Transverse colon (tissue), 4 donors: ENCODE data around the gene TUBB3. TPM values are rescaled to one million over a fixed set of nuclear protein-coding genes. Genes with fewer than 3 reads are reported as not detected.

Source experiments
- DNase-seq: peaks from one replicate; pipeline ENCODE4 v3.0.0-alpha.2; 2019
- H3K27ac ChIP-seq, 4 donors: fragments of 200-600 bp; sonication (generic); 2 replicates each; pipeline ENCODE4 v1.5.1; 2016 to 2018; ENCODE audit warnings: inconsistent platforms in 4 of 4
- H3K27me3 ChIP-seq: fragments of 200-600 bp; sonication (generic); 2 replicates; pipeline ENCODE4 v1.5.1; 2017; ENCODE audit warnings: inconsistent platforms
- H3K36me3 ChIP-seq, 4 donors: fragments of 200-600 bp; sonication (generic); 2 replicates each; pipeline ENCODE4 v1.5.1; 2017 to 2019; ENCODE audit warnings: inconsistent platforms in 4 of 4
- H3K4me1 ChIP-seq, 4 donors: fragments of 200-600 bp; sonication (generic); 2 replicates each; pipeline ENCODE4 v1.5.1; 2017 to 2020; ENCODE audit warnings: inconsistent platforms in 4 of 4
- H3K4me3 ChIP-seq, 4 donors: fragments of 200-600 bp; sonication (generic); 1 replicate in 1 of 4; 2 replicates in 3 of 4; pipeline versions ENCODE4 v1.5.1 to v1.6.1; 2017 to 2019; ENCODE audit warnings: inconsistent platforms in 4 of 4
- H3K9me3 ChIP-seq, 2 donors: fragments of 200-600 bp; sonication (generic); 2 replicates each; pipeline ENCODE4 v1.5.1; 2017 to 2019; ENCODE audit warnings: inconsistent platforms in 2 of 2
- EP300 ChIP-seq: sonication (generic); formaldehyde crosslinking; IDR thresholded peaks from one replicate; pipeline ENCODE4 v1.6.1; 2017; ENCODE audit warnings: antibody characterized with exemption, low read depth
- POLR2A ChIP-seq: fragments of 450-650 bp; IDR thresholded peaks from one replicate; pipeline ENCODE4 v1.6.1; 2016; ENCODE audit warnings: antibody characterized with exemption, mild to moderate bottlenecking, moderate library complexity
- POLR2AphosphoS5 ChIP-seq, 3 donors: sonication (generic); formaldehyde crosslinking; IDR thresholded peaks; one replicate each; pipeline ENCODE4 v1.6.1; 2016; ENCODE audit warnings: antibody characterized with exemption in 3 of 3
- WGBS, 2 donors: methylation state at CpG; one replicate each; pipeline ENCODE4 v1.1.5; 2018; ENCODE audit warnings: low coverage in 1 of 2; 5-methylcytosine and 5-hydroxymethylcytosine counted together
- in situ Hi-C, 4 donors: fragments of 200-750 bp; cut with MboI; loops; one replicate each; pipeline versions ENCODE4 v1.15.0 to v1.15.1; 2017; ENCODE audit warnings: low sequenced_read_pairs in 3 of 4, low pct_ligation_motif_present in 1 of 4, low pct_unique_long_range_greater_than_20kb in 1 of 4
- intact Hi-C: fragments of 100-400 bp; cut with DNase I; formaldehyde crosslinking; loops from one replicate; pipeline ENCODE4 v1.15.1; 2023; ENCODE audit warnings: low total_unique reads
- total RNA-seq, 4 donors: library from RNA; depleted of rRNA; stranded (reverse); fragments of >200 nt; gene quantifications; one replicate each; pipeline ENCODE4 v1.1.0, GENCODE V29; 2016
- TF ChIP-seq, protein P1 (sequence below), 5 experiments: fragments of 200-600 bp in 3 of 5; fragments of 450-650 bp in 2 of 5; sonication (generic) in 3 of 5; IDR thresholded peaks; 1 replicate in 2 of 5; 2 replicates in 3 of 5; pipeline ENCODE4 v1.5.1; 2016 to 2017; ENCODE audit warnings: antibody characterized with exemption in 5 of 5, inconsistent platforms in 3 of 5, mild to moderate bottlenecking in 2 of 5, moderate library complexity in 1 of 5

TUBB3 gene
- total RNA-seq, 4 donors from 2014 or later = 2.4 to 12.7 (median 4.6) TPM

DNA sequence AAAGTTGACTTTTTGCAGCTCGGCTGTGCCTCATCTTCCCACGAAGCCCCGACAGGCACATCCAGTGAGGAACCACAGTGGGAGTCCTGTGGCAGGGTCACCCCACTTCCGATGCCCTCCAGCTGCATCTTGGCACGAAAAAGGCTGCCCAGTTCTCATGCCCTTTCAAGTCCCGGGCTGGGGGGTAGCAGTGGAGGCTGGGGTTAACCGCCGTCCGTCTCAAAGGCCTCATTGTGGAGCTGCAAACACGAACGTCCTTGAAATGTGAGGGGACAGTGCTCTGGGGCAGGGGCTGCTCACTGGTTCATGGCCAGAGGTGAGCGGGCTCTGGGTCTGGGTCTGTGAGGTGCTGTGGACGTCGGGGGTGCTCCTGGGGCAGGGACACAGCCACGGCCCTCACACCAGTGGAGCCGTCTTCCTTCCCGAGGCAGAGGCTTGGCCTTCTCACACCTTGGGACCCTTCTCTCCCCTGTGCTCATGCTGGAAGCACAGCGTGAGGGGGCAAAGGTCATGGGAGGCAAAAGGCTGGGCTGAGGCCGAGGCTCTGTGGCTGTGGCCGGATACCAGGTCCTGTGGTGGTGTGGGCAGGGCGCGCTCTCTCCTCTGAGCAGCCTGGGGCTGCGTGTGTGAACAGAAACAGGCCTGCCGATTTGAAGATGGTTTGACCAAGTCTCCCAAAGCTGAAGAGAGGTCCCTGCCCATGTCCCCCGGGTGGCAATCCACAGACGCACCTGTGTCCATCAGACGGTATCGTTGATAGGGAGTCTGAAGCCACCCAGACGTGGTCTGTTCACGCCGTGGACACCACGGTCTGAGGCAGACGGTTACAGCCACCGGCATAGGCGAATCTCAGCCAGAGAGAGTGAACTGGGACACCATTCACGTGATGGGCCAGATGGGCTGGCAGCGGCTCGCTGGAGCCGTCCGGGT, 7.6 kb upstream of the TUBB3 start:
- WGBS, 2 donors = 80 to 90% methylated on average over 2 to 38 of the region's 40 CpGs
- intact Hi-C loops = no loop called here
- TF ChIP-seq POLR2AphosphoS5 (IDR thresholded peaks at IDR 0.05) = peak in 1 of 3 donors; percentile 9
- TF ChIP-seq, protein P1, sequence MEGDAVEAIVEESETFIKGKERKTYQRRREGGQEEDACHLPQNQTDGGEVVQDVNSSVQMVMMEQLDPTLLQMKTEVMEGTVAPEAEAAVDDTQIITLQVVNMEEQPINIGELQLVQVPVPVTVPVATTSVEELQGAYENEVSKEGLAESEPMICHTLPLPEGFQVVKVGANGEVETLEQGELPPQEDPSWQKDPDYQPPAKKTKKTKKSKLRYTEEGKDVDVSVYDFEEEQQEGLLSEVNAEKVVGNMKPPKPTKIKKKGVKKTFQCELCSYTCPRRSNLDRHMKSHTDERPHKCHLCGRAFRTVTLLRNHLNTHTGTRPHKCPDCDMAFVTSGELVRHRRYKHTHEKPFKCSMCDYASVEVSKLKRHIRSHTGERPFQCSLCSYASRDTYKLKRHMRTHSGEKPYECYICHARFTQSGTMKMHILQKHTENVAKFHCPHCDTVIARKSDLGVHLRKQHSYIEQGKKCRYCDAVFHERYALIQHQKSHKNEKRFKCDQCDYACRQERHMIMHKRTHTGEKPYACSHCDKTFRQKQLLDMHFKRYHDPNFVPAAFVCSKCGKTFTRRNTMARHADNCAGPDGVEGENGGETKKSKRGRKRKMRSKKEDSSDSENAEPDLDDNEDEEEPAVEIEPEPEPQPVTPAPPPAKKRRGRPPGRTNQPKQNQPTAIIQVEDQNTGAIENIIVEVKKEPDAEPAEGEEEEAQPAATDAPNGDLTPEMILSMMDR (IDR thresholded peaks at IDR 0.05) = no peak
- no peaks in the 10 kb centered on the region for H3K36me3 ChIP-seq
- H3K4me3 ChIP-seq = no peak overlapping the region
- in situ Hi-C loops = no loop called here
- no peak for DNase-seq
- no peak overlapping the region for H3K27ac ChIP-seq
- no peaks in the 10 kb centered on the region for H3K9me3 ChIP-seq
- H3K27me3 ChIP-seq = peaks cover 26% of the 10 kb centered on the region
- H3K4me1 ChIP-seq = peaks cover 14 to 24% (median 19%) of the 10 kb centered on the region in 4 donors

GRCh38 chr16:89917773-89918452, 5.2 kb upstream of the TUBB3 start:
- peaks cover 18 to 48% (median 37%) of the 10 kb centered on the region in 4 donors for H3K4me1 ChIP-seq
- TF ChIP-seq EP300 = no peak
- peak; percentile 42 to 79 (median 74) for TF ChIP-seq POLR2AphosphoS5 (IDR thresholded peaks at IDR 0.05)
- TF ChIP-seq, protein P1 (IDR thresholded peaks at IDR 0.05) = no peak
- TF ChIP-seq POLR2A = no peak
- DNase-seq = peak; percentile 90
- intact Hi-C loops (no loop called here), in situ Hi-C loops (no loop called here)
- H3K27me3 ChIP-seq = peaks cover 50% of the 10 kb centered on the region
- WGBS, 2 donors = 0% methylated on average over 39 of the region's 39 CpGs; no CpG with 5 or more reads in 1 of the 2 donors
- H3K27ac ChIP-seq = peak overlapping the region; percentile 6 to 73 (median 52)
- H3K4me3 ChIP-seq = peak overlapping the region in 3 of 4 donors; percentile 1 to 37 (median 29)
- no peaks in the 10 kb centered on the region for H3K36me3 ChIP-seq
- no peaks in the 10 kb centered on the region for H3K9me3 ChIP-seq

DNA sequence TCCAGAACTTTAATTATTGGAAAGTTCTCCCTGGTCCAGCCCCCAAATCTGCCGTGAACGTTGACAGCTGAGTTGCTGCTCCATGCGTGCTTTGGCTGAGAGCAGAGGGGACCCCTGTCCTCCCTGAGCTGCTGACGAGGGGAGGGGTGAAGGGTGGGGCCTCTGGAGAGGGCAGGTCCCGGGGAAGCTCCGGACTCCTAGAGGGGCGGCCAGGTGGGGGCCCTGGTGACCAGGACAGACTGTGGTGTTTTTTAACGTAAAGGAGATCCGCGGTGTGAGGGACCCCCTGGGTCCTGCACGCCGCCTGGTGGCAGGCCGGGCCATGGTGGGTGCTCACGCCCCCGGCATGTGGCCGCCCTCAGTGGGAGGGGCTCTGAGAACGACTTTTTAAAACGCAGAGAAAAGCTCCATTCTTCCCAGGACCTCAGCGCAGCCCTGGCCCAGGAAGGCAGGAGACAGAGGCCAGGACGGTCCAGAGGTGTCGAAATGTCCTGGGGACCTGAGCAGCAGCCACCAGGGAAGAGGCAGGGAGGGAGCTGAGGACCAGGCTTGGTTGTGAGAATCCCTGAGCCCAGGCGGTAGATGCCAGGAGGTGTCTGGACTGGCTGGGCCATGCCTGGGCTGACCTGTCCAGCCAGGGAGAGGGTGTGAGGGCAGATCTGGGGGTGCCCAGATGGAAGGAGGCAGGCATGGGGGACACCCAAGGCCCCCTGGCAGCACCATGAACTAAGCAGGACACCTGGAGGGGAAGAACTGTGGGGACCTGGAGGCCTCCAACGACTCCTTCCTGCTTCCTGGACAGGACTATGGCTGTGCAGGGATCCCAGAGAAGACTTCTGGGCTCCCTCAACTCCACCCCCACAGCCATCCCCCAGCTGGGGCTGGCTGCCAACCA, 4.4 kb upstream of the TUBB3 start, which contains the start of gene MC1R:
Gene MC1R (plus strand): TSS at position 410 of the 895 bp plus-strand sequence. CDS start 397 bp downstream, at position 807.
- no peaks in the 10 kb centered on the region for H3K9me3 ChIP-seq
- peaks cover 58% of the 10 kb centered on the region for H3K27me3 ChIP-seq
- in situ Hi-C loops (no loop called here), intact Hi-C loops (no loop called here)
- 6% methylated on average over 19 of the region's 23 CpGs; no CpG with 5 or more reads in 1 of the 2 donors for WGBS, 2 donors
- peak within 1 kb of the TSS; percentile 6 to 73 (median 52) for H3K27ac ChIP-seq
- peaks cover 18 to 53% (median 43%) of the 10 kb centered on the region in 4 donors for H3K4me1 ChIP-seq
- H3K4me3 ChIP-seq = peak within 1 kb of the TSS in 3 of 4 donors; percentile 1 to 37 (median 29)
- TF ChIP-seq EP300 = no peak
- TF ChIP-seq, protein P1 (IDR thresholded peaks at IDR 0.05) = peak in 4 of 5 experiments; percentile 25 to 37 (median 32)
- no peaks in the 10 kb centered on the region for H3K36me3 ChIP-seq
- DNase-seq = no peak
